ENCODE results near the gene WTIP. TPM values are rescaled to one million over a fixed set of nuclear protein-coding genes. Genes with fewer than 3 reads are reported as not detected.

WTIP gene
- total RNA-seq, 1 experiment from 2014 or later: 58.0 TPM

GRCh38 chr19:34495416-34495815 is 13.9 kb downstream of the WTIP start:
- Mint-ChIP-seq H3K4me3 (ENCODE audit: unreplicated experiment) (no peak overlapping the region), H3K9me3 (ENCODE audit: unreplicated experiment) (no peaks in the 10 kb centered on the region), H3K4me1 (ENCODE audit: low read depth, unreplicated experiment) (no peaks in the 10 kb centered on the region), H3K27ac (ENCODE audit: unreplicated experiment) (no peak overlapping the region), H3K27me3 (ENCODE audit: insufficient read depth, unreplicated experiment) (no peaks in the 10 kb centered on the region), H3K36me3 (ENCODE audit: insufficient read depth, unreplicated experiment) (peaks cover 92% of the 10 kb centered on the region)
- ChIA-PET CTCF (no interaction called here), POLR2A (no interaction called here)
- intact Hi-C loops (cut with micrococcal nuclease; ENCODE audit: unreplicated experiment): no loop called here
- no peak for DNase-seq
- no TSS peak for BruUV-seq (replicated peaks)
- Histone ChIP-seq H3K4me3 (ENCODE audit: low read depth, low read length) (no peak overlapping the region), H3K4me1 (no peaks in the 10 kb centered on the region), H3K36me3 (ENCODE audit: control insufficient read depth, insufficient read depth, low read length) (peaks cover 3% of the 10 kb centered on the region), H3K27me3 (replicated peaks; ENCODE audit: control insufficient read depth, insufficient read depth, low read length) (no peaks in the 10 kb centered on the region), H3K9me3 (no peaks in the 10 kb centered on the region)
- TF ChIP-seq, protein P1, sequence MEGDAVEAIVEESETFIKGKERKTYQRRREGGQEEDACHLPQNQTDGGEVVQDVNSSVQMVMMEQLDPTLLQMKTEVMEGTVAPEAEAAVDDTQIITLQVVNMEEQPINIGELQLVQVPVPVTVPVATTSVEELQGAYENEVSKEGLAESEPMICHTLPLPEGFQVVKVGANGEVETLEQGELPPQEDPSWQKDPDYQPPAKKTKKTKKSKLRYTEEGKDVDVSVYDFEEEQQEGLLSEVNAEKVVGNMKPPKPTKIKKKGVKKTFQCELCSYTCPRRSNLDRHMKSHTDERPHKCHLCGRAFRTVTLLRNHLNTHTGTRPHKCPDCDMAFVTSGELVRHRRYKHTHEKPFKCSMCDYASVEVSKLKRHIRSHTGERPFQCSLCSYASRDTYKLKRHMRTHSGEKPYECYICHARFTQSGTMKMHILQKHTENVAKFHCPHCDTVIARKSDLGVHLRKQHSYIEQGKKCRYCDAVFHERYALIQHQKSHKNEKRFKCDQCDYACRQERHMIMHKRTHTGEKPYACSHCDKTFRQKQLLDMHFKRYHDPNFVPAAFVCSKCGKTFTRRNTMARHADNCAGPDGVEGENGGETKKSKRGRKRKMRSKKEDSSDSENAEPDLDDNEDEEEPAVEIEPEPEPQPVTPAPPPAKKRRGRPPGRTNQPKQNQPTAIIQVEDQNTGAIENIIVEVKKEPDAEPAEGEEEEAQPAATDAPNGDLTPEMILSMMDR (IDR thresholded peaks at IDR 0.05; ENCODE audit: insufficient read depth in 1 of 2, low read depth in 1 of 2, low read length in 1 of 2, severe bottlenecking in 1 of 2, unreplicated experiment in 1 of 2): no peak

GRCh38 chr19:34497112-34497805 is 15.7 kb downstream of the WTIP start:
- ChIA-PET POLR2A (no interaction called here), CTCF (no interaction called here)
- no peaks in the 10 kb centered on the region for H3K9me3 Mint-ChIP-seq (ENCODE audit: unreplicated experiment)
- BruUV-seq (replicated peaks): no TSS peak
- Histone ChIP-seq H3K4me3 (ENCODE audit: low read depth, low read length) (no peak overlapping the region), H3K36me3 (ENCODE audit: control insufficient read depth, insufficient read depth, low read length) (peaks cover 3% of the 10 kb centered on the region), H3K9me3 (no peaks in the 10 kb centered on the region), H3K27me3 (replicated peaks; ENCODE audit: control insufficient read depth, insufficient read depth, low read length) (no peaks in the 10 kb centered on the region), H3K4me1 (peaks cover 4% of the 10 kb centered on the region; the same call in 1 of the 2 replicates)
- H3K36me3 Mint-ChIP-seq (ENCODE audit: insufficient read depth, unreplicated experiment): peaks cover 83% of the 10 kb centered on the region
- H3K27ac Mint-ChIP-seq (ENCODE audit: unreplicated experiment): peak overlapping the region; percentile 54
- H3K4me3 Mint-ChIP-seq (ENCODE audit: unreplicated experiment): no peak overlapping the region
- TF ChIP-seq, protein P1 (IDR thresholded peaks at IDR 0.05; ENCODE audit: insufficient read depth in 1 of 2, low read depth in 1 of 2, low read length in 1 of 2, severe bottlenecking in 1 of 2, unreplicated experiment in 1 of 2): no peak
- intact Hi-C loops (cut with micrococcal nuclease; ENCODE audit: unreplicated experiment): no loop called here
- no peaks in the 10 kb centered on the region for H3K4me1 Mint-ChIP-seq (ENCODE audit: low read depth, unreplicated experiment)
- DNase-seq: no peak
- H3K27me3 Mint-ChIP-seq (ENCODE audit: insufficient read depth, unreplicated experiment): no peaks in the 10 kb centered on the region

DNA sequence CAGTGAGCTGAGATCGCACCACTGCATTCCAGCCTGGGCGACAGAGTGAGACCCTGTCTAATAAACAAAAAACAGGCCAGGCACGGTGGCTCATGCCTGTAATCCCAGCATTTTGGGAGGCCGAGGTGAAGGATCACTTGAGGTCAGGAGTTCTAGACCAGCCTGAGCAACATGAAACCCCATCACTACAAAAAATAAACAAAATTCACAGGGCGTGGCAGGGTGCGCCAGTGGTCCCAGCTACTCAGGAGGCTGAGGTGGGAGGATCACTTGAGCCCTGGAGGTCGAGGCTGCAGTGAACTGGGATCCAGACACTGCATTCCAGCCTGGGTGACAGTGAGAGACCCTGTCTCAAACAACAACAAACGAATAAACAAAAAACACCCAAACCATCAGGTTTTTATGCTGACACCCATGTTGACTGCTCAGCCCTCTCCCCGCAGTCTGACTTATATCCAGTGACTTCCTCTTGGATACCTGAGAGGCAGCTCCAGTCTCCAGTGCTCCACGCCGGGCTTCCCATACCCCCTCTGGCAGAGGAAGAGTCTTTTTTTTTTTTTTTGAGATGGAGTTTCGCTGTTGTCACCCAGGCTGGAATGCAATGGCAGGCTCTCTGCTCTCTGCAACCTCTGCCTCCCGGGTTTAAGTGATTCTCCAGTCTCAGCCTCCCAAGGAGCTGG is 17.7 kb downstream of the WTIP start:
- ChIA-PET CTCF (no interaction called here), POLR2A (interaction anchor here (1.0 kb wide), 1 partner anchor 14 kb away, joined by 4 read pairs; no protein-coding TSS in a partner anchor)
- H3K9me3 Mint-ChIP-seq (ENCODE audit: unreplicated experiment): no peaks in the 10 kb centered on the region
- peaks cover 70% of the 10 kb centered on the region for H3K36me3 Mint-ChIP-seq (ENCODE audit: insufficient read depth, unreplicated experiment)
- no peak overlapping the region for H3K4me3 Mint-ChIP-seq (ENCODE audit: unreplicated experiment)
- no peak overlapping the region for H3K27ac Mint-ChIP-seq (ENCODE audit: unreplicated experiment)
- no peak for DNase-seq
- no peak overlapping the region for H3K4me3 ChIP-seq (ENCODE audit: low read depth, low read length)
- peaks cover 4% of the 10 kb centered on the region; the same call in 1 of the 2 replicates for H3K4me1 ChIP-seq
- peaks cover 3% of the 10 kb centered on the region; the same call in 1 of the 2 replicates for H3K36me3 ChIP-seq (ENCODE audit: control insufficient read depth, insufficient read depth, low read length)
- H3K27me3 ChIP-seq (replicated peaks; ENCODE audit: control insufficient read depth, insufficient read depth, low read length): no peaks in the 10 kb centered on the region
- no peaks in the 10 kb centered on the region for H3K9me3 ChIP-seq
- no peaks in the 10 kb centered on the region for H3K27me3 Mint-ChIP-seq (ENCODE audit: insufficient read depth, unreplicated experiment)
- intact Hi-C loops (cut with micrococcal nuclease; ENCODE audit: unreplicated experiment): no loop called here
- BruUV-seq (replicated peaks): no TSS peak
- TF ChIP-seq, protein P1 (IDR thresholded peaks at IDR 0.05; ENCODE audit: insufficient read depth in 1 of 2, low read depth in 1 of 2, low read length in 1 of 2, severe bottlenecking in 1 of 2, unreplicated experiment in 1 of 2): no peak
- peaks cover 12% of the 10 kb centered on the region for H3K4me1 Mint-ChIP-seq (ENCODE audit: low read depth, unreplicated experiment)
